ENCODE measurements around the gene PEX14.
A peak's percentile ranks its signal among the peaks of the same experiment; 100 is the strongest.

The PEX14 gene

GRCh38 chr1:10559386-10559785 lies 84.6 kb downstream of the PEX14 start:
- H3K27ac Mint-ChIP-seq = no peak overlapping the region

GRCh38 chr1:10561497-10561896 lies 86.7 kb downstream of the PEX14 start:
- Mint-ChIP-seq H3K9me3 (peaks cover 5% of the 10 kb centered on the region), H3K27ac (no peak overlapping the region), H3K27me3 (no peaks in the 10 kb centered on the region), H3K36me3 (peaks cover 29% of the 10 kb centered on the region), H3K4me1 (peaks cover 15% of the 10 kb centered on the region), H3K4me3 (no peak overlapping the region)
- ATAC-seq = no peak

More at GRCh38 chr1:10559386-10559785, 84.6 kb downstream of the PEX14 start:
- H3K9me3 Mint-ChIP-seq = peaks cover 5% of the 10 kb centered on the region
- peaks cover 36% of the 10 kb centered on the region for H3K4me1 Mint-ChIP-seq
- ATAC-seq = no peak
- H3K36me3 Mint-ChIP-seq = peaks cover 27% of the 10 kb centered on the region
- no peaks in the 10 kb centered on the region for H3K27me3 Mint-ChIP-seq
- H3K4me3 Mint-ChIP-seq = no peak overlapping the region

GRCh38 chr1:10561955-10562354 lies 87.2 kb downstream of the PEX14 start:
- ATAC-seq = no peak
- Mint-ChIP-seq H3K36me3 (peaks cover 29% of the 10 kb centered on the region), H3K27ac (no peak overlapping the region), H3K27me3 (no peaks in the 10 kb centered on the region), H3K4me1 (peaks cover 10% of the 10 kb centered on the region), H3K9me3 (peaks cover 5% of the 10 kb centered on the region), H3K4me3 (no peak overlapping the region)

- Mint-ChIP-seq H3K27ac (no peak overlapping the region), H3K36me3 (peaks cover 34% of the 10 kb centered on the region), H3K4me3 (no peak overlapping the region), H3K9me3 (peaks cover 5% of the 10 kb centered on the region), H3K27me3 (no peaks in the 10 kb centered on the region), H3K4me1 (peaks cover 7% of the 10 kb centered on the region)
- no peak for ATAC-seq
Measured at GRCh38 chr1:10564063-10564462, 89.3 kb downstream of the PEX14 start.

GRCh38 chr1:10569531-10569930 lies 94.8 kb downstream of the PEX14 start:
- no peak overlapping the region for H3K4me3 Mint-ChIP-seq
- no peaks in the 10 kb centered on the region for H3K9me3 Mint-ChIP-seq
- no peaks in the 10 kb centered on the region for H3K27me3 Mint-ChIP-seq
- H3K36me3 Mint-ChIP-seq = peaks cover 28% of the 10 kb centered on the region
- ATAC-seq = no peak
- H3K4me1 Mint-ChIP-seq = no peaks in the 10 kb centered on the region
- no peak overlapping the region for H3K27ac Mint-ChIP-seq

- H3K4me1 Mint-ChIP-seq = no peaks in the 10 kb centered on the region
- no peaks in the 10 kb centered on the region for H3K9me3 Mint-ChIP-seq
- peaks cover 23% of the 10 kb centered on the region for H3K36me3 Mint-ChIP-seq
- no peaks in the 10 kb centered on the region for H3K27me3 Mint-ChIP-seq
- no peak for ATAC-seq
- no peak overlapping the region for H3K27ac Mint-ChIP-seq
- H3K4me3 Mint-ChIP-seq = no peak overlapping the region
Measured at GRCh38 chr1:10575616-10576015, 100.9 kb downstream of the PEX14 start.

GRCh38 chr1:10578070-10578469 lies 103.3 kb downstream of the PEX14 start:
- H3K36me3 Mint-ChIP-seq = peaks cover 21% of the 10 kb centered on the region
- H3K27ac Mint-ChIP-seq = no peak overlapping the region
- no peaks in the 10 kb centered on the region for H3K27me3 Mint-ChIP-seq
- ATAC-seq = no peak
- no peaks in the 10 kb centered on the region for H3K9me3 Mint-ChIP-seq
- H3K4me1 Mint-ChIP-seq = no peaks in the 10 kb centered on the region
- no peak overlapping the region for H3K4me3 Mint-ChIP-seq

GRCh38 chr1:10583641-10584040 lies 108.9 kb downstream of the PEX14 start:
- Mint-ChIP-seq H3K27me3 (no peaks in the 10 kb centered on the region), H3K4me1 (no peaks in the 10 kb centered on the region), H3K4me3 (no peak overlapping the region), H3K9me3 (no peaks in the 10 kb centered on the region), H3K36me3 (peaks cover 27% of the 10 kb centered on the region), H3K27ac (no peak overlapping the region)
- no peak for ATAC-seq

GRCh38 chr1:10585242-10585641 lies 110.5 kb downstream of the PEX14 start:
- no peaks in the 10 kb centered on the region for H3K4me1 Mint-ChIP-seq
- H3K36me3 Mint-ChIP-seq = peaks cover 21% of the 10 kb centered on the region
- H3K9me3 Mint-ChIP-seq = no peaks in the 10 kb centered on the region
- ATAC-seq = no peak
- H3K4me3 Mint-ChIP-seq = no peak overlapping the region
- no peak overlapping the region for H3K27ac Mint-ChIP-seq
- H3K27me3 Mint-ChIP-seq = no peaks in the 10 kb centered on the region

GRCh38 chr1:10586125-10586524 lies 111.4 kb downstream of the PEX14 start:
- H3K36me3 Mint-ChIP-seq = peaks cover 21% of the 10 kb centered on the region
- H3K4me3 Mint-ChIP-seq = no peak overlapping the region
- H3K27me3 Mint-ChIP-seq = no peaks in the 10 kb centered on the region
- no peak overlapping the region for H3K27ac Mint-ChIP-seq
- no peaks in the 10 kb centered on the region for H3K9me3 Mint-ChIP-seq
- H3K4me1 Mint-ChIP-seq = no peaks in the 10 kb centered on the region
- ATAC-seq = no peak

- peaks cover 18% of the 10 kb centered on the region for H3K36me3 Mint-ChIP-seq
- no peak overlapping the region for H3K27ac Mint-ChIP-seq
- no peaks in the 10 kb centered on the region for H3K9me3 Mint-ChIP-seq
- no peak overlapping the region for H3K4me3 Mint-ChIP-seq
- H3K4me1 Mint-ChIP-seq = no peaks in the 10 kb centered on the region
- no peaks in the 10 kb centered on the region for H3K27me3 Mint-ChIP-seq
- no peak for ATAC-seq
Measured at GRCh38 chr1:10588640-10589039, 113.9 kb downstream of the PEX14 start.

- Mint-ChIP-seq H3K36me3 (peaks cover 13% of the 10 kb centered on the region), H3K9me3 (no peaks in the 10 kb centered on the region), H3K4me1 (peaks cover under 1% of the 10 kb centered on the region), H3K27ac (no peak overlapping the region), H3K27me3 (no peaks in the 10 kb centered on the region), H3K4me3 (no peak overlapping the region)
- ATAC-seq = no peak
Measured at GRCh38 chr1:10589074-10589473, 114.3 kb downstream of the PEX14 start.

GRCh38 chr1:10591010-10591409 lies 116.3 kb downstream of the PEX14 start:
- Mint-ChIP-seq H3K4me3 (no peak overlapping the region), H3K27ac (no peak overlapping the region), H3K4me1 (peaks cover 13% of the 10 kb centered on the region), H3K9me3 (no peaks in the 10 kb centered on the region), H3K27me3 (no peaks in the 10 kb centered on the region), H3K36me3 (no peaks in the 10 kb centered on the region)
- ATAC-seq = no peak

- Mint-ChIP-seq H3K9me3 (no peaks in the 10 kb centered on the region), H3K36me3 (no peaks in the 10 kb centered on the region), H3K4me3 (no peak overlapping the region), H3K4me1 (peaks cover 13% of the 10 kb centered on the region), H3K27me3 (no peaks in the 10 kb centered on the region), H3K27ac (no peak overlapping the region)
- ATAC-seq = no peak
Measured at GRCh38 chr1:10592373-10592772, 117.6 kb downstream of the PEX14 start.

- H3K4me3 Mint-ChIP-seq = no peak overlapping the region
- H3K4me1 Mint-ChIP-seq = peaks cover 13% of the 10 kb centered on the region
- peak overlapping the region; percentile 41 for H3K27ac Mint-ChIP-seq
- H3K36me3 Mint-ChIP-seq = peaks cover 7% of the 10 kb centered on the region
- ATAC-seq = no peak
- no peaks in the 10 kb centered on the region for H3K9me3 Mint-ChIP-seq
- H3K27me3 Mint-ChIP-seq = no peaks in the 10 kb centered on the region
Measured at GRCh38 chr1:10593750-10594149, 119.0 kb downstream of the PEX14 start.

GRCh38 chr1:10594595-10595223 lies 120.0 kb downstream of the PEX14 start:
- Mint-ChIP-seq H3K27me3 (no peaks in the 10 kb centered on the region), H3K27ac (peak overlapping the region; percentile 41), H3K4me1 (peaks cover 13% of the 10 kb centered on the region), H3K36me3 (peaks cover 13% of the 10 kb centered on the region), H3K9me3 (no peaks in the 10 kb centered on the region), H3K4me3 (no peak overlapping the region)
- no peak for ATAC-seq

All from stimulated activated memory B cell treated with anti-CD40 and anti-IgM and Interleukin-4, amounts not matched to agents 10 μg/mL and 1 μg/mL and 100 μg/mL, for 72 hours (primary cell).